A673 (cell line): Measurements from ENCODE around the gene RNF220.

Experiments used
- EZH2 ChIP-seq: fragments of 200-600 bp; sonication (generic); IDR thresholded peaks from 2 replicates; pipeline ENCODE4 v1.6.1; 2017; ENCODE audit warnings: borderline replicate concordance, low read depth, mild to moderate bottlenecking, mixed read lengths, antibody characterized with exemption, low read length; ENCODE audit not compliant: poor library complexity, severe bottlenecking
- TF ChIP-seq, protein P1 (sequence below): fragments of 300-800, 200-600 bp; sonication (generic); conservative IDR thresholded peaks from 2 replicates; pipeline ENCODE4 v1.5.1; 2017; ENCODE audit warnings: low read depth, mild to moderate bottlenecking, antibody characterized with exemption, low read length, moderate library complexity, mixed read lengths

DNA sequence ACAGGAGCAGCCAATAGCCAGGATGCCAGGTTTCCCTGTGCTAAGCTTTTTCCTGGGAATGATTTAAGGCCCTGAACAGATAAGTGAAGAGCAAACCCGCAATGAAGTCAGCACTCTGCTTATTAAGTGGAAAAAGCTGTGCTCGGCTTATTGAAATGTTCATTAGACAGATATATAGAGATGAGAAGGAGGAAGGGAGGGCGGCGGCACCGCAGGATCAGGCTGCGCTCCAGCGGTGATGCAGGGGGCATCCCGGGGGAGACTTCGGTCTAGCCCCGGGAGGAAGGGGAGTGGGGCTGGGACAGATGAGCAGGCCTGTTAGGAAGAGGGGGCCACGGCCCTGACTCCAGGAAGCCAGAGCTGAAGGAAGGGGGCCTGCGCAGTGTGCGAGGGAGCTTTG lies 154.3 kb downstream of the RNF220 start:
- TF ChIP-seq, protein P1, sequence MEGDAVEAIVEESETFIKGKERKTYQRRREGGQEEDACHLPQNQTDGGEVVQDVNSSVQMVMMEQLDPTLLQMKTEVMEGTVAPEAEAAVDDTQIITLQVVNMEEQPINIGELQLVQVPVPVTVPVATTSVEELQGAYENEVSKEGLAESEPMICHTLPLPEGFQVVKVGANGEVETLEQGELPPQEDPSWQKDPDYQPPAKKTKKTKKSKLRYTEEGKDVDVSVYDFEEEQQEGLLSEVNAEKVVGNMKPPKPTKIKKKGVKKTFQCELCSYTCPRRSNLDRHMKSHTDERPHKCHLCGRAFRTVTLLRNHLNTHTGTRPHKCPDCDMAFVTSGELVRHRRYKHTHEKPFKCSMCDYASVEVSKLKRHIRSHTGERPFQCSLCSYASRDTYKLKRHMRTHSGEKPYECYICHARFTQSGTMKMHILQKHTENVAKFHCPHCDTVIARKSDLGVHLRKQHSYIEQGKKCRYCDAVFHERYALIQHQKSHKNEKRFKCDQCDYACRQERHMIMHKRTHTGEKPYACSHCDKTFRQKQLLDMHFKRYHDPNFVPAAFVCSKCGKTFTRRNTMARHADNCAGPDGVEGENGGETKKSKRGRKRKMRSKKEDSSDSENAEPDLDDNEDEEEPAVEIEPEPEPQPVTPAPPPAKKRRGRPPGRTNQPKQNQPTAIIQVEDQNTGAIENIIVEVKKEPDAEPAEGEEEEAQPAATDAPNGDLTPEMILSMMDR, result no peak
- no peak for TF ChIP-seq EZH2
